B cell (primary cell): ENCODE data around the gene MPZL1. TPM values are rescaled to one million over a fixed set of nuclear protein-coding genes. Genes with fewer than 3 reads are reported as not detected.

Experiments
- ATAC-seq: fragments of 200-7000 bp; cut with Tn5 transposase; one replicate; pipeline ENCODE4 v1.10.0; 2021; ENCODE audit warnings: low read depth, mild to moderate bottlenecking, moderate number of reproducible peaks, moderate library complexity
- CTCF ChIA-PET: fragments of 350-600 bp; sonication (Branson Sonifier 250); formaldehyde crosslinking; loops from one replicate; lab custom pipeline; 2021; ENCODE audit warnings: antibody characterized with exemption, inconsistent platforms; lab: Charles Lee
- POLR2A ChIA-PET: fragments of 350-600 bp; sonication (Branson Sonifier 250); formaldehyde crosslinking; loops from one replicate; lab custom pipeline; 2021; ENCODE audit warnings: antibody characterized with exemption; lab: Charles Lee
- DNase-seq: peaks from one replicate; pipeline ENCODE4 v3.0.0; 2013
- H2AFZ ChIP-seq: 2 replicates; pipeline ENCODE4 v1.6.1; 2012; ENCODE audit warnings: mild to moderate bottlenecking, low read depth, low read length; ENCODE audit not compliant: insufficient read depth, poor library complexity, severe bottlenecking
- H3K27ac ChIP-seq, 2 donors: 1 replicate in 1 of 2; 2 replicates in 1 of 2; pipeline ENCODE4 v1.5.1; 2012 to 2013; ENCODE audit warnings: low read length in 2 of 2, mild to moderate bottlenecking in 2 of 2, moderate library complexity in 1 of 2
- H3K27me3 ChIP-seq, 4 experiments: fragments of 200-600 bp in 1 of 4; sonication (generic) in 1 of 4; replicated peaks in 1 of 4; 1 replicate in 2 of 4; 2 replicates in 2 of 4; pipeline versions ENCODE4 v1.6.1 to v1.7.0; 2013 to 2016; ENCODE audit warnings: low read length in 3 of 4, mild to moderate bottlenecking in 2 of 4, mixed read lengths in 1 of 4, moderate library complexity in 1 of 4; ENCODE audit not compliant: insufficient read depth in 4 of 4, control insufficient read depth in 3 of 4; ENCODE audit errors: control extremely low read depth in 1 of 4
- H3K36me3 ChIP-seq, 2 experiments: replicated peaks in 1 of 2; 1 replicate in 1 of 2; 2 replicates in 1 of 2; pipeline versions ENCODE4 v1.6.1 to v1.7.1; 2013; ENCODE audit warnings: low read length in 1 of 2; ENCODE audit not compliant: insufficient read depth in 2 of 2, control insufficient read depth in 1 of 2; ENCODE audit errors: control extremely low read depth in 1 of 2, extremely low read depth in 1 of 2
- H3K4me1 ChIP-seq, 2 donors: fragments of 200-600 bp in 1 of 2; sonication (generic) in 1 of 2; 1 replicate in 1 of 2; 2 replicates in 1 of 2; pipeline versions ENCODE4 v1.5.1 to v1.6.1; 2013 to 2017; ENCODE audit warnings: low read length in 2 of 2; ENCODE audit not compliant: control insufficient read depth in 2 of 2, insufficient read depth in 2 of 2
- H3K4me2 ChIP-seq: replicated peaks from 2 replicates; pipeline ENCODE3; 2012; ENCODE audit warnings: mild to moderate bottlenecking, low read depth, low read length; ENCODE audit not compliant: poor library complexity, severe bottlenecking
- H3K4me3 ChIP-seq, 5 experiments: fragments of 200-600 bp in 1 of 5; sonication (generic) in 1 of 5; 1 replicate in 3 of 5; 2 replicates in 2 of 5; pipeline versions ENCODE4 v1.5.1 to v1.7.0; 2011 to 2016; ENCODE audit warnings: low read length in 4 of 5, mild to moderate bottlenecking in 4 of 5, low read depth in 2 of 5, control low read depth in 1 of 5, moderate library complexity in 1 of 5; ENCODE audit not compliant: insufficient read depth in 1 of 5; ENCODE audit errors: control extremely low read depth in 1 of 5, extremely low read depth in 1 of 5
- H3K79me2 ChIP-seq: fragments of 200-600 bp; sonication (generic); one replicate; pipeline ENCODE4 v1.6.0; 2016; ENCODE audit warnings: low read length; ENCODE audit not compliant: control insufficient read depth, insufficient read depth
- H3K9ac ChIP-seq: fragments of 200-600 bp; sonication (generic); 2 replicates; pipeline ENCODE4 v1.6.1; 2017; ENCODE audit warnings: mild to moderate bottlenecking, low read length, moderate library complexity
- H3K9me3 ChIP-seq, 3 donors: one replicate each; pipeline versions ENCODE4 v1.6.1 to v1.7.1; 2013; ENCODE audit warnings: low read length in 2 of 3; ENCODE audit not compliant: control insufficient read depth in 2 of 3, insufficient read depth in 1 of 3; ENCODE audit errors: control extremely low read depth in 1 of 3
- H4K20me1 ChIP-seq: 2 replicates; pipeline ENCODE4 v1.6.0; 2012; ENCODE audit warnings: mild to moderate bottlenecking, low read length; ENCODE audit not compliant: insufficient read depth, control insufficient read depth, poor library complexity, severe bottlenecking
- H3K27ac Mint-ChIP-seq: one replicate; pipeline ENCODE4 v1.8.0; 2021; ENCODE audit warnings: mixed read lengths
- H3K27me3 Mint-ChIP-seq: one replicate; pipeline ENCODE4 v1.8.0; 2021; ENCODE audit warnings: mixed read lengths
- H3K4me1 Mint-ChIP-seq: one replicate; pipeline ENCODE4 v1.8.0; 2021; ENCODE audit warnings: mixed read lengths
- H3K4me3 Mint-ChIP-seq: one replicate; pipeline ENCODE4 v1.8.0; 2021; ENCODE audit warnings: mixed read lengths
- H3K9me3 Mint-ChIP-seq: one replicate; pipeline ENCODE4 v1.8.0; 2022; ENCODE audit warnings: mixed read lengths; ENCODE audit not compliant: insufficient read depth
- CTCF ChIP-seq: fragments of 200-600 bp; IDR thresholded peaks from one replicate; pipeline ENCODE4 v1.8.0; 2022; ENCODE audit warnings: antibody characterized with exemption, mild to moderate bottlenecking
- EZH2 ChIP-seq: IDR thresholded peaks from 2 replicates; pipeline ENCODE4 v1.6.1; 2012; ENCODE audit warnings: borderline replicate concordance, low read depth, mild to moderate bottlenecking, moderate library complexity, low read length; ENCODE audit not compliant: insufficient read depth, poor library complexity, severe bottlenecking
- WGBS: methylation state at CpG from one replicate; pipeline ENCODE4 v1.1.5; 2013; ENCODE audit warnings: missing lambda C conversion rate; ENCODE audit not compliant: insufficient coverage; 5-methylcytosine and 5-hydroxymethylcytosine counted together
- intact Hi-C: fragments of 100-400 bp; cut with micrococcal nuclease; formaldehyde crosslinking; loops from one replicate; pipeline ENCODE4 v1.10.0; 2022
- polyA plus RNA-seq: library from polyadenylated mRNA; depleted of rRNA; stranded (reverse); fragments of >200 nt; gene quantifications from 2 replicates; pipeline ENCODE4 v1.2.3, GENCODE V29; 2012
- total RNA-seq, 2 donors: library from RNA; stranded (reverse); fragments of 120-200 nt in 1 of 2; gene quantifications; 1 replicate in 1 of 2; 2 replicates in 1 of 2; pipeline versions ENCODE4 v1.2.3 to v1.2.4, GENCODE V29; 2013 to 2022

The MPZL1 gene
- total and polyA plus RNA-seq, 2 donors (not counting 1 experiment from before 2014, with no cell fraction given), result 15.4 to 27.7 TPM

DNA sequence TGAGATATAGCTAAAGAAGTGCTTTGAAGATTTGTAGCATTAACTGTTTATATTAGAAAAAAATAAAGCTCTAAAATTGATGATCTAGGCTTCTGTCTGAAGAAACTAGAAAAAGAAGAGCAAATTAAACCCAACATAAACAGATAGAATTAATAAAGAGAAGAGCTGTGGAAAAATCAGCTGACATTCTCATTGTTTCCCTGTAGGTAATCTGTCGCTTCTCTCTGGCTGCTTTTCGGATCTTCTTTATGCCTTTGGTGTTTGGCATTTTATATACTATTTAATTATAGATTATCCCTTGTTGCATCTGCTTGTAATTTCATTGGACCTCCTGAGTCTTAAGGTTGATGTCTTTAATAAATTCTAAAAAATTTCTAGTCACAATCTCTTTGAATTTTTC, 59.8 kb downstream of the MPZL1 start:
- no peak for DNase-seq
- Mint-ChIP-seq H3K27me3 (no peaks in the 10 kb centered on the region), H3K4me1 (no peaks in the 10 kb centered on the region), H3K27ac (no peak overlapping the region), H3K9me3 (no peaks in the 10 kb centered on the region), H3K4me3 (no peak overlapping the region)
- H3K4me1 ChIP-seq, result no peaks in the 10 kb centered on the region
- no peak overlapping the region for H3K9ac ChIP-seq
- peaks cover 0 to 4% (median 3%) of the 10 kb centered on the region in 3 donors for H3K9me3 ChIP-seq
- H4K20me1 ChIP-seq, result no peaks in the 10 kb centered on the region
- H3K27me3 ChIP-seq, result no peaks in the 10 kb centered on the region
- intact Hi-C loops, result no loop called here
- ATAC-seq, result no peak
- no peak overlapping the region for H2AFZ ChIP-seq
- no peak for TF ChIP-seq EZH2
- no peak for TF ChIP-seq CTCF
- H3K4me2 ChIP-seq, result no peak overlapping the region
- no CpG with 5 or more reads among the region's 2 CpGs for WGBS
- no peak overlapping the region for H3K4me3 ChIP-seq
- ChIA-PET CTCF (interaction anchor here (1.5 kb wide), 1 partner anchor 94 kb away, joined by 3 read pairs; no protein-coding TSS in a partner anchor), POLR2A (no interaction called here)
- H3K79me2 ChIP-seq, result no peaks in the 10 kb centered on the region
- H3K36me3 ChIP-seq, result peaks cover 5 to 9% of the 10 kb centered on the region in 2 experiments
- no peak overlapping the region for H3K27ac ChIP-seq

GRCh38 chr1:167782946-167783345, 61.2 kb downstream of the MPZL1 start:
- intact Hi-C loops, result no loop called here
- Histone ChIP-seq H4K20me1 (no peaks in the 10 kb centered on the region), H3K27ac (no peak overlapping the region), H3K79me2 (no peaks in the 10 kb centered on the region), H3K27me3 (no peaks in the 10 kb centered on the region), H3K9me3 (peaks cover 0 to 4% (median 3%) of the 10 kb centered on the region in 3 donors), H3K4me1 (no peaks in the 10 kb centered on the region), H3K4me2 (no peak overlapping the region), H3K9ac (no peak overlapping the region), H3K4me3 (no peak overlapping the region), H3K36me3 (peaks cover 5% of the 10 kb centered on the region in 2 experiments), H2AFZ (no peak overlapping the region)
- ChIA-PET POLR2A (no interaction called here), CTCF (no interaction called here)
- no peak for DNase-seq
- H3K4me3 Mint-ChIP-seq, result no peak overlapping the region
- H3K9me3 Mint-ChIP-seq, result no peaks in the 10 kb centered on the region
- H3K4me1 Mint-ChIP-seq, result no peaks in the 10 kb centered on the region
- H3K27ac Mint-ChIP-seq, result no peak overlapping the region
- WGBS, result 100% methylated on average over 1 of the region's 1 CpG
- ATAC-seq, result no peak
- TF ChIP-seq CTCF (no peak), EZH2 (no peak)
- no peaks in the 10 kb centered on the region for H3K27me3 Mint-ChIP-seq
